HFFc6 (cell line): Measurements from ENCODE around the gene KPTN. TPM values are rescaled to one million over a fixed set of nuclear protein-coding genes. Genes with fewer than 3 reads are reported as not detected.

ENCODE experiments used
- DNase-seq: peaks from one replicate; pipeline ENCODE4 v3.0.0-alpha.2; 2018
- H3K27ac Mint-ChIP-seq: 2 replicates; pipeline ENCODE4 v1.8.0; 2020; ENCODE audit warnings: mild to moderate bottlenecking, mixed read lengths
- H3K27me3 Mint-ChIP-seq: 2 replicates; pipeline ENCODE4 v1.8.0; 2021; ENCODE audit warnings: mild to moderate bottlenecking, moderate library complexity, mixed read lengths; ENCODE audit not compliant: insufficient read depth
- H3K36me3 Mint-ChIP-seq: 2 replicates; pipeline ENCODE4 v1.8.0; 2021; ENCODE audit warnings: low read depth, mixed read lengths
- H3K4me1 Mint-ChIP-seq: 2 replicates; pipeline ENCODE4 v1.8.0; 2020; ENCODE audit warnings: low read depth, mixed read lengths
- H3K4me3 Mint-ChIP-seq: 2 replicates; pipeline ENCODE4 v1.8.0; 2020; ENCODE audit warnings: mild to moderate bottlenecking, moderate library complexity, mixed read lengths
- H3K9me3 Mint-ChIP-seq: 2 replicates; pipeline ENCODE4 v1.8.0; 2020; ENCODE audit warnings: mild to moderate bottlenecking, mixed read lengths
- CTCF ChIP-seq: fragments of 200-600 bp; sonication (generic); IDR thresholded peaks from 2 replicates; pipeline ENCODE4 v1.5.0; 2021; ENCODE audit warnings: antibody characterized with exemption, mild to moderate bottlenecking
- total RNA-seq, 6 experiments: library from RNA; stranded (reverse); fragmentation: NEBNext Ultra II Directional; extraction: Animal tissue kit (Norgen Biotek cat#: 25700); gene quantifications; 2 replicates in 1 of 6; 3 replicates in 5 of 6; pipeline ENCODE4 v1.2.3, GENCODE V29; 2021

The KPTN gene
- total RNA-seq, 6 experiments from 2014 or later, result 11.1 to 13.6 (median 12.4) TPM

DNA sequence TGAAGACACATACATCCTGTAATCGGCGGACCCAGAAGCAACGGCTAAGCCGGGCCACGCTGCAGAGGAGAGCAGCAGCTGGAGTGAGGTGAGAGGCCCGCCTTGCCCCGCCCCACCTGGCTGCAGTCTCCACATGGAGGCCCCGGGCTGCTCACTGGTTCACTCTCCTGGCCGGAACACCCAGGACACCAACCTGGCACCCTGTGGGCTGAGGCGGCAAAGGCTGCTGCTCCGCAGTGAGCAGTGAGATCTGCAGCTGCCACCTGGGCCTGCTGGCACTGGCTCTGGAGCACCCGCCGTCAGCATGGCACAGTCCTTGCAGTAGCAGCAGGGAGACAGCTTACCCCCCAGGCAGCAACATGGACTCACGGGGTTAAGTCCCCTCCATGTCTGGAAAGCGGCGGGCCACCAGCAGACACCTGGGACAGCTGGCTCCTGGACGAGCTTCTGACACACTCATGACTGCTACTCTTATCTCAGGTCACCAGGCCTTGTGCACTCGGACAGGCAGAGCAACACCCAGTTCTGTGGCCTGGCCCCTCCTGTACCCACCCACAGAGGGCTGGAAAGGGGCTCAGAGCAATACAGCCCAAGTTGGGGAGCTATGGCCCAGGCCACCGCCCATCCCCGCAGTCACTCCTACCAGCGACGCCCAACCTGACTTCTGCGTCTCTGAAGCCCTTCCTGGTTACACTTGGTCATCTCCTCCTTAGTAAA, 13.2 kb upstream of the KPTN start:
- H3K4me1 Mint-ChIP-seq, result peaks cover 6% of the 10 kb centered on the region; the same call in 1 of the 2 replicates
- DNase-seq, result no peak

GRCh38 chr19:47495478-47496372, 11.7 kb upstream of the KPTN start:
- no peaks in the 10 kb centered on the region for H3K9me3 Mint-ChIP-seq
- H3K36me3 Mint-ChIP-seq, result no peaks in the 10 kb centered on the region
- H3K4me3 Mint-ChIP-seq, result no peak overlapping the region
- no peak for TF ChIP-seq CTCF
- H3K27me3 Mint-ChIP-seq, result peaks cover 1% of the 10 kb centered on the region; the same call in 1 of the 2 replicates
- H3K27ac Mint-ChIP-seq, result no peak overlapping the region
- H3K4me1 Mint-ChIP-seq, result no peaks in the 10 kb centered on the region
- DNase-seq, result no peak

More for the DNA sequence above, 13.2 kb upstream of the KPTN start:
- no peak for TF ChIP-seq CTCF
- Mint-ChIP-seq H3K9me3 (no peaks in the 10 kb centered on the region), H3K27ac (no peak overlapping the region), H3K4me3 (no peak overlapping the region), H3K27me3 (peaks cover 1% of the 10 kb centered on the region; the same call in 1 of the 2 replicates), H3K36me3 (no peaks in the 10 kb centered on the region)

DNA sequence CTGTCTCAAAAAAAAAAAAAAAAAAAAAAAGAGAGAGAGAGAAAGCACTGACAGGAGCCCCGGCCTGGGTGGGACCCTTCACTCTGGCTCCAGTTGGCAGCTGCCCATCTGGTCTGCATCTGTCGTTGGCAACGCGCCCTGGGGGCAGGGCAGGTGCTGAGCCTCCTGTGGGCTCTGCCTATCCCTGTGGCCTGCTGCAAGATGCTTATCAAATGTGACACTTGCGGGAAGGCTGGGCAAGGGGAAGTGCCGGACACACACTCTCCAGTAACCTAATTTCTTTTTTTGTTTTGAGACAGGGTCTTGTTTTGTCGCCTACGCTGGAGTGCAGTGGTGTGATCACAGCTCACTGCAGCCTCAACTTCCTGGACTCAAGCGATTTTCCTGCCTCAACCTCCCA, 10.7 kb upstream of the KPTN start:
- peaks cover 1% of the 10 kb centered on the region; the same call in 1 of the 2 replicates for H3K27me3 Mint-ChIP-seq

GRCh38 chr19:47494211-47494547, 10.2 kb upstream of the KPTN start:
- no peak overlapping the region for H3K27ac Mint-ChIP-seq
- peaks cover 8% of the 10 kb centered on the region for H3K36me3 Mint-ChIP-seq
- no peak for DNase-seq
- no peaks in the 10 kb centered on the region for H3K4me1 Mint-ChIP-seq
- TF ChIP-seq CTCF, result no peak
- H3K9me3 Mint-ChIP-seq, result no peaks in the 10 kb centered on the region
- peaks cover 1% of the 10 kb centered on the region for H3K27me3 Mint-ChIP-seq
- no peak overlapping the region for H3K4me3 Mint-ChIP-seq

More for the DNA sequence above, 10.7 kb upstream of the KPTN start:
- H3K36me3 Mint-ChIP-seq, result peaks cover 7% of the 10 kb centered on the region
- H3K9me3 Mint-ChIP-seq, result no peaks in the 10 kb centered on the region
- TF ChIP-seq CTCF, result no peak
- DNase-seq, result no peak
- H3K4me3 Mint-ChIP-seq, result no peak overlapping the region
- H3K27ac Mint-ChIP-seq, result no peak overlapping the region
- H3K4me1 Mint-ChIP-seq, result no peaks in the 10 kb centered on the region

DNA sequence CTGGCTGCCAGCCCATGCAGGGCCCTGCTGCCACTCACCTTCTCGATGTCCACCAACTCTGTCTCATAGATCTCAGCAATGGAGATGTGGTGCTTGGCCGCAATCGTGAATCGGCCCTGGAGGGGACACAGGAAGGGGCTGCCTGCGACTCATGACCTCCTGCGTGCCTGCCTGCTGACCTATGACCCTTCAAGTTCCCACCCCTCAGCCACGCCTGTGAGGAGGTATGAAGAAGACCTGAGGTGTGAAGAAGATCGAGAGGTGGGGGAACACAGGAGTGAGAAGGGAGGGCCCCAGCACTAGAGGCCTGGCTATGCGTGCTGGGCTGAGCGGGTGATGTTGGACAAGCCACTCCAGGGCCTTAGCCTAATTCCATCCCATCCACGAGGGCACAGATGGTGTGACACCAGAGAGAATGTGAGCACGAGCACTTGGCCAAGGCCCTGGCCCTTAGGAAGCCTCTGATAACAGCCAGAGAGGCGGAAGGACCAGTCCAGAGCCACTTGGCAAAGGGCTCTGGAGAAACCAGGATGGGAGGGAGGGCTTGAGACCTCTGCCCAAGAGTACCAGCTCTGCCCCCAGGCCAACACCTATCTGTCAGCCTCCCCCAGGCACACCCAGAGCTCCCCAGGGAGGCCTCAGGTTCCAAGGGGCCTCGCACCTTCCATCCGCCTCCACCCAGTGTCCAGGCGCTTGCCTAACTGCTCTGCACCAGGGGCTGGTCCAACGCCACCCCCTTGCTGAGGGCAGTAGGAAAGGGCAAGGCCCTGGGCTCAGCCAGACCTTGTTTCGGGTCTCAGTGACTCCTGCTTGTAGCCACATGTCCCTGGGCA, 9.6 kb upstream of the KPTN start:
- peaks cover 8% of the 10 kb centered on the region for H3K36me3 Mint-ChIP-seq
- no peak overlapping the region for H3K4me3 Mint-ChIP-seq
- no peaks in the 10 kb centered on the region for H3K9me3 Mint-ChIP-seq
- no peak overlapping the region for H3K27ac Mint-ChIP-seq
- peaks cover 1% of the 10 kb centered on the region for H3K27me3 Mint-ChIP-seq
- H3K4me1 Mint-ChIP-seq, result no peaks in the 10 kb centered on the region
- DNase-seq, result no peak
- TF ChIP-seq CTCF, result no peak
